GM13976 (cell line): ENCODE data around the gene TBC1D22A.

Experiments
- DNase-seq: peaks from one replicate; pipeline ENCODE4 v3.0.0; 2012; ENCODE audit warnings: low spot score
- in situ Hi-C: fragments of 300-500 bp; cut with MboI; formaldehyde crosslinking; loops from one replicate; pipeline ENCODE4 v1.12.0; 2022; ENCODE audit warnings: low sequenced_read_pairs, mixed read lengths, inconsistent platforms; ENCODE audit not compliant: unreplicated experiment
- TF ChIP-seq, protein P1 (sequence below): IDR thresholded peaks from 2 replicates; pipeline ENCODE4 v1.5.1; 2012; ENCODE audit warnings: borderline replicate concordance, mild to moderate bottlenecking; ENCODE audit not compliant: insufficient read depth; ENCODE audit errors: extremely low read depth, missing control alignments, control extremely low read depth

The TBC1D22A gene

GRCh38 chr22:46962406-46962805 lies 200.0 kb downstream of the TBC1D22A start:
- TF ChIP-seq, protein P1, sequence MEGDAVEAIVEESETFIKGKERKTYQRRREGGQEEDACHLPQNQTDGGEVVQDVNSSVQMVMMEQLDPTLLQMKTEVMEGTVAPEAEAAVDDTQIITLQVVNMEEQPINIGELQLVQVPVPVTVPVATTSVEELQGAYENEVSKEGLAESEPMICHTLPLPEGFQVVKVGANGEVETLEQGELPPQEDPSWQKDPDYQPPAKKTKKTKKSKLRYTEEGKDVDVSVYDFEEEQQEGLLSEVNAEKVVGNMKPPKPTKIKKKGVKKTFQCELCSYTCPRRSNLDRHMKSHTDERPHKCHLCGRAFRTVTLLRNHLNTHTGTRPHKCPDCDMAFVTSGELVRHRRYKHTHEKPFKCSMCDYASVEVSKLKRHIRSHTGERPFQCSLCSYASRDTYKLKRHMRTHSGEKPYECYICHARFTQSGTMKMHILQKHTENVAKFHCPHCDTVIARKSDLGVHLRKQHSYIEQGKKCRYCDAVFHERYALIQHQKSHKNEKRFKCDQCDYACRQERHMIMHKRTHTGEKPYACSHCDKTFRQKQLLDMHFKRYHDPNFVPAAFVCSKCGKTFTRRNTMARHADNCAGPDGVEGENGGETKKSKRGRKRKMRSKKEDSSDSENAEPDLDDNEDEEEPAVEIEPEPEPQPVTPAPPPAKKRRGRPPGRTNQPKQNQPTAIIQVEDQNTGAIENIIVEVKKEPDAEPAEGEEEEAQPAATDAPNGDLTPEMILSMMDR = no peak
- DNase-seq = no peak
- in situ Hi-C loops = no loop called here

DNA sequence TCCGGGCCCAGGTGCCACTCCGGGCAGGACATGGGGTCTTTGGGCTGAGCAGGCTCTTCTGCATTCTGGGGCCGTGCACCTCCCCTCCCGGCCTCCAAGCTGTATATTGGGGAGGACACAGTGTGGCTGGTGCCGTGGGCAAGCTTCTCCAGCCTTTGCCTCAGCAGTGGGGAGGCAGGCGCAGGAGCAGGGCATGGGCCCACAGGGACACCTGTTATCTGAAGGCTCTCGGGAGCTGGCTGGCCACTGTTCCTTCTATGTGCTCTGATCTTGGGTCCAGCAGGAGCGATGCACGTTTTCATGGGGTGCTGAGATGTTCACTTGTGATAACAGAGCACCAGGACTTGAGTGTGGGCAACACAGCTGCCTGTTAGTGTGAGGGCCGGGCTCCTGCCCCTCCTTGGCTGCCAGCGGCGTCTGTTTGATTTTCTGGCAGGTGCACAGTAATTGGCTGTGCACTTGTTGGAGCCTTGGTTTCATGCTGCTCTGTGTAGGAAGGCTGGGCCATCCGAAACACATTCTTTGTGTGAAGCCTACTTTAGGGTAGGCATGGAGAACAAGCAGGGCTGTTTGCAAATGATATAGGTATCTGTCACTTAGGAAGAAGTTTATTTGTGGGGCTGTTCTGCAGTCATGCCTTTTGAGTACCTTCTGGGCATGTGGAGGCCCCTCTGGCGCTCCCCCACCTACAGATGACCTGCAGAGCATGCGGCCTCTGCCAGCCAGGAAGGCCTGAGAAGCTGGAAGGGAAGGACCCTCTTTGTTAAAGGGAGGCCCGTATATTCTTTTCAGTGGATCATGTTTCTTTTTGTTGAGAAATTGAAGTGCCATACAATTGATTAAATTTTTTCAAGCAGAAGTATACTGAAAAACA lies 201.5 kb downstream of the TBC1D22A start:
- in situ Hi-C loops = no loop called here
- no peak for DNase-seq
- TF ChIP-seq, protein P1 = no peak

DNA sequence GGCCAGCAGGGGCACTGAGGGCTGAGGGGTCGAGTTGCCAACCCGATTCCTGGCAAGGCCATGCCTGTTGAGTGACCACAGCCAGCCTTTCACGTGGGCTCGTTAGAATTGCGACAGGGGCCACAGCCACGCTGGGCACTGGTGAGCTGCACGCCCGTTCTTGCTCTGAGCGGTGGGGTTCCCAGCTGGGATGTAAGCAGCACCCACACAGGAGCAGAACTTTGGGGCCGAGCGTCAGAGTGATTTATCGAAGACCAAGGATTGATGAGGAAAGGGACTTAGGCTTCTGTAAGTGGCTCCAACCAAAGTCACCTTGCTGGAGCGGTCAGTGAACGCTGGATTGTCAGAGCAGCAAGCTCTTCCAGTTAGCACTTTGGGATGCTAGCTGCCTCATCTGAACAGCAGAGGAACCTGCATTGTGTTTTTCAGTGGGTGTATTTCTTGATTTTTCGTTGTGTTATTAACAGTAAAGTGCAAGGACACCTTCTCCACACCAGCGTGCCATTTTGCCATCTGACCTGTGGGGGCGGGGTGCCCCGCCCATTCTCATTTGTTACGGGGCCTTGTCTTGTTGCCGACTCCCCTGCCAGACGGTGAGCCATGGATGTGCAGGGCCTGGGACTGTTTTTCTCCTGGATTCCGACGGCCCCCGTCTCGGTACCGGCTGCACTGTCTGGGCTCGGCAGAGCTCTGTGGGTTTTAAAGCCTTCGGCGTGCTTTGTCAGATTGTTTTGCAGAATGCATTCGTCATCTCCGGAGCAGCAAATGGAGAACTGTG lies 202.5 kb downstream of the TBC1D22A start:
- in situ Hi-C loops = no loop called here
- no peak for DNase-seq
- TF ChIP-seq, protein P1 = no peak

GRCh38 chr22:46965555-46966494 lies 203.4 kb downstream of the TBC1D22A start:
- TF ChIP-seq, protein P1 = no peak
- in situ Hi-C loops = no loop called here
- no peak for DNase-seq

DNA sequence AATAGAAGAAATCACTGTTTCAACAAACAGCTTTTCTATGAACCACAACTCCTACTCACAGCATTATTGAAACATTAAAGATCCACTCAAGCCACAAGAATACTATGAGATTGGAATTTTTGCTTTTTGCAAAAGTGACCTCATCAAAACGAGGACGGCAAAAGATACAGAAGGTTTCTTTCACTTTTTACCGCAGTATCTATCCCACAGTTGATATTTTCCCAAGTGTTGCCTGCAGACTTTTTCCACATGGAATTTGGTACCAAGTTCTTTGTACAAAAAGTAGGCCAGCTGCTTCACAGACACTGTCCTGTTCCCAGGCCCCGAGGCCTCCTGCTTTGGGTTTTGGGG lies 204.0 kb downstream of the TBC1D22A start:
- DNase-seq = no peak
- in situ Hi-C loops = no loop called here
- TF ChIP-seq, protein P1 = no peak

DNA sequence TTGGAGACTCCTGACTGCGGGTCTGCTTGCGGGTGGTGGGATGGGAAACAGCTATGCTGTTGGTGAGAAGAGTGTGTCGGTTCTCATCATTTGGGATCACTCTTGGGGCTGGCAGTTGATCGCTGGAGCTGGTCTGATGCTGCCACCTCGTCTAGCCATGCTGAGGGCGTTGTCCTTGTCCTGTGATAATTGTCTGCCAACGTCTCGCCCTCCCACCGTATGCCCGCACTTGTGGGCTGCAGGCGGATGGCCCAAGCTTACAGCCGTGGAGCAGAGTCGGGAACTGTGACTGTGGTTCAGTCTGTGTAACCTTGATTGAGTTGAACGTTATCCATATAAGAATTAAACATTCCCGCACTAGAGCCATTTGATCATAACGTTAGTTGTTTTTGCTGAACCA lies 204.4 kb downstream of the TBC1D22A start:
- no peak for DNase-seq
- in situ Hi-C loops = no loop called here
- TF ChIP-seq, protein P1 = no peak
